A549 (cell line): ENCODE data around the gene UBE2R2. TPM values are rescaled to one million over a fixed set of nuclear protein-coding genes. Genes with fewer than 3 reads are reported as not detected.
"Not testable (repeated sequence)": the region's sequence is repeated elsewhere in the genome, so short reads cannot be mapped to it uniquely, and the experiment has no call there.

Source experiments
- ATAC-seq, 2 experiments: fragments of 200-7000 bp in 1 of 2; fragments of >200 bp in 1 of 2; cut with Nextera tagmentation in 1 of 2; cut with Tn5 transposase in 1 of 2; 3 replicates each; pipeline versions ENCODE4 v1.8.0 to v1.9.1; 2018 to 2020; ENCODE audit warnings: mild to moderate bottlenecking in 1 of 2, moderate library complexity in 1 of 2
- CTCF ChIA-PET: fragments of 300-600 bp; sonication (Branson Sonifier 250); formaldehyde crosslinking; extraction: SDS; loops from one replicate; lab custom pipeline; 2021; ENCODE audit warnings: antibody characterized with exemption, inconsistent platforms; lab: Yijun Ruan, JAX
- POLR2A ChIA-PET: fragments of 350-600 bp; formaldehyde crosslinking; extraction: SDS; loops from one replicate; lab custom pipeline; 2021; ENCODE audit warnings: antibody characterized with exemption, inconsistent platforms; lab: Yijun Ruan, JAX
- DNase-seq, 2 experiments: peaks; one replicate each; pipeline versions ENCODE4 v3.0.0 to v3.0.0-alpha.2; 2011 to 2016; ENCODE audit warnings: low read depth in 1 of 2, low spot score in 1 of 2
- FAIRE-seq: peaks from 2 replicates; lab custom pipeline; 2011; peaks lifted over from hg19 to GRCh38; lab: Jason Lieb, UNC
- H3K27ac ChIP-seq, 2 experiments: fragments of >200 bp; sonication (Bioruptor Twin); formaldehyde crosslinking; 3 replicates each; pipeline ENCODE4 v1.5.1; 2016 to 2017
- H3K4me1 ChIP-seq: fragments of >200 bp; sonication (Bioruptor Twin); formaldehyde crosslinking; 3 replicates; pipeline ENCODE4 v1.6.1; 2016
- H3K4me2 ChIP-seq: fragments of >200 bp; sonication (Bioruptor Twin); formaldehyde crosslinking; 3 replicates; pipeline ENCODE4 v1.6.1; 2016
- H3K4me3 ChIP-seq: fragments of >200 bp; sonication (Bioruptor Twin); formaldehyde crosslinking; 3 replicates; pipeline ENCODE4 v1.5.1; 2016
- H3K9me3 ChIP-seq: fragments of >200 bp; sonication (Bioruptor Twin); formaldehyde crosslinking; 3 replicates; pipeline ENCODE4 v1.6.1; 2016
- BHLHE40 ChIP-seq: IDR thresholded peaks from 2 replicates; pipeline ENCODE4 v1.6.1; 2012; ENCODE audit warnings: low read depth, low read length, inconsistent platforms
- CHD2 ChIP-seq: fragments of 150-350 bp; IDR thresholded peaks from 2 replicates; pipeline ENCODE4 v1.6.1; 2014; ENCODE audit warnings: low read length; ENCODE audit not compliant: partially characterized antibody
- EHMT2 ChIP-seq: fragments of 200-600 bp; sonication (generic); IDR thresholded peaks from 2 replicates; pipeline ENCODE4 v1.6.1; 2016; ENCODE audit warnings: antibody characterized with exemption, low read depth, mild to moderate bottlenecking, moderate library complexity
- FOSB ChIP-seq: fragments of 250-450 bp; sonication (Bioruptor Pico); IDR thresholded peaks from 2 replicates; pipeline ENCODE4 v1.5.0; 2020; ENCODE audit warnings: mild to moderate bottlenecking, moderate library complexity
- FOSL2 ChIP-seq, 2 experiments: fragments of 450-650 bp in 1 of 2; fragments of >200 bp in 1 of 2; sonication (Bioruptor Twin) in 1 of 2; formaldehyde crosslinking; IDR thresholded peaks; 2 replicates each; pipeline versions ENCODE4 v1.5.0 to v1.6.1; 2016 to 2020; ENCODE audit warnings: mild to moderate bottlenecking in 1 of 2, moderate library complexity in 1 of 2
- HDAC2 ChIP-seq: fragments of 200-600 bp; sonication (generic); IDR thresholded peaks from 2 replicates; pipeline ENCODE4 v1.6.1; 2016
- HMGXB4 ChIP-seq: fragments of 250-450 bp; sonication (Bioruptor Pico); IDR thresholded peaks from 2 replicates; pipeline ENCODE4 v1.5.0; 2021; ENCODE audit warnings: mild to moderate bottlenecking, moderate library complexity, borderline replicate concordance
- JUN ChIP-seq, 2 experiments: fragments of >200 bp; sonication (Bioruptor Twin); formaldehyde crosslinking; IDR thresholded peaks; 2 replicates in 1 of 2; 3 replicates in 1 of 2; pipeline ENCODE4 v1.6.1; 2016 to 2017
- MAFK ChIP-seq: fragments of 450-650 bp; IDR thresholded peaks from 2 replicates; pipeline ENCODE4 v1.6.1; 2014; ENCODE audit not compliant: partially characterized antibody
- NFE2L2 ChIP-seq: fragments of 150-350 bp; conservative IDR thresholded peaks from 2 replicates; pipeline ENCODE4 v1.6.1; 2014; ENCODE audit warnings: low read length
- PBX3 ChIP-seq: IDR thresholded peaks from 2 replicates; pipeline ENCODE4 v1.6.1; 2012
- POLR2AphosphoS2 ChIP-seq: conservative IDR thresholded peaks from 2 replicates; pipeline ENCODE4 v1.6.1; 2012; ENCODE audit warnings: low read length, improper control_type of control experiment, inconsistent platforms
- RCOR1 ChIP-seq: fragments of 150-350 bp; IDR thresholded peaks from 2 replicates; pipeline ENCODE4 v1.6.1; 2014; ENCODE audit warnings: antibody characterized with exemption, low read length, low read depth
- REST ChIP-seq: fragments of 200-600 bp; sonication (generic); IDR thresholded peaks from 2 replicates; pipeline ENCODE4 v1.6.1; 2016; ENCODE audit warnings: antibody characterized with exemption, mild to moderate bottlenecking, moderate library complexity
- SMC3 ChIP-seq: fragments of >200 bp; sonication (Bioruptor Twin); formaldehyde crosslinking; IDR thresholded peaks from 3 replicates; pipeline ENCODE4 v1.6.1; 2018; ENCODE audit warnings: inconsistent platforms
- SREBF2 ChIP-seq: fragments of 450-650 bp; IDR thresholded peaks from 2 replicates; pipeline ENCODE4 v1.6.1; 2014; ENCODE audit warnings: mild to moderate bottlenecking, moderate library complexity
- TFCP2L1 ChIP-seq: fragments of 250-450 bp; sonication (Bioruptor Pico); IDR thresholded peaks from 2 replicates; pipeline ENCODE4 v1.5.0; 2021; ENCODE audit warnings: mild to moderate bottlenecking
- ZC3H11A ChIP-seq: fragments of 450-650 bp; IDR thresholded peaks from 2 replicates; pipeline ENCODE4 v1.6.1; 2014; ENCODE audit warnings: antibody characterized with exemption, mild to moderate bottlenecking
- WGBS: methylation state at CpG from one replicate; pipeline ENCODE4 v1.1.6; 2017; ENCODE audit errors: missing lambda C conversion rate; 5-methylcytosine and 5-hydroxymethylcytosine counted together
- polyA plus RNA-seq, 4 experiments: library from polyadenylated mRNA; depleted of rRNA in 3 of 4; stranded (reverse); fragments of >200 nt; fragmentation: RNase III in 1 of 4; extraction: RNeasy Plus Mini Kit Qiagen cat#74134 plus additional on column Dnase treatment in 1 of 4; gene quantifications; 2 replicates in 3 of 4; 3 replicates in 1 of 4; pipeline ENCODE4 v1.2.3, GENCODE V29; 2011 to 2017
- TF ChIP-seq, protein P1 (sequence below): fragments of >200 bp; sonication (Bioruptor Twin); formaldehyde crosslinking; IDR thresholded peaks from 2 replicates; pipeline ENCODE4 v1.6.1; 2016

Gene UBE2R2
- polyA plus RNA-seq, 2 of the 4 experiments (the other 2 are of a cell fraction), result 41.2 to 48.1 TPM

GRCh38 chr9:33846231-33846630 is 29.3 kb downstream of the UBE2R2 start (continued):
- no peak for TF ChIP-seq CHD2
- no peak for TF ChIP-seq REST
- TF ChIP-seq ZC3H11A, result no peak
- TF ChIP-seq, protein P1, sequence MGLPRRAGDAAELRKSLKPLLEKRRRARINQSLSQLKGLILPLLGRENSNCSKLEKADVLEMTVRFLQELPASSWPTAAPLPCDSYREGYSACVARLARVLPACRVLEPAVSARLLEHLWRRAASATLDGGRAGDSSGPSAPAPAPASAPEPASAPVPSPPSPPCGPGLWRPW, result no peak
- no peak for TF ChIP-seq TFCP2L1

DNA sequence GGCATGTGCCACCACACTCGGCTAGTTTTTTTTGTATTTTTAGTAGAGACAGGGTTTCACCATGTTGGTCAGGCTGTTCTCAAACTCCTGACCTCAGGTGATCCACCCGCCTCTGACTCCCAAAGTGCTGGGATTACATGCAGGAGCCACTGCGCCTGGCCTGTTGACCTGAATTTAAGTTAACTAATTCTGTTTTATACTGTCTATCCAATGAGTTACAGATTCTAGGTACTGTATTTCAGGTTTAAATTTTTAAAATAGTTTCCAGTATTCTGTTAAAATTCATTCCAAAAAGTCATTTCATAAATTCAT is 30.9 kb downstream of the UBE2R2 start:
- H3K4me3 ChIP-seq, H3K9me3 ChIP-seq, POLR2A ChIA-PET, DNase-seq, FAIRE-seq, ATAC-seq: not testable (repeated sequence)
- Histone ChIP-seq H3K4me2 (peak overlapping the region; percentile 71), H3K4me1 (peaks cover 65% of the 10 kb centered on the region), H3K27ac (peak overlapping the region; percentile 22 to 82; a peak in 3 of 6 replicates)
- WGBS, result 68% methylated on average over 3 of the region's 3 CpGs
- CTCF ChIA-PET, result interaction anchor here (0.6 to 6.6 kb wide), 6 partner anchors 30 to 110 kb away, joined by 3 to 90 read pairs (median 4); no protein-coding TSS in a partner anchor

DNA sequence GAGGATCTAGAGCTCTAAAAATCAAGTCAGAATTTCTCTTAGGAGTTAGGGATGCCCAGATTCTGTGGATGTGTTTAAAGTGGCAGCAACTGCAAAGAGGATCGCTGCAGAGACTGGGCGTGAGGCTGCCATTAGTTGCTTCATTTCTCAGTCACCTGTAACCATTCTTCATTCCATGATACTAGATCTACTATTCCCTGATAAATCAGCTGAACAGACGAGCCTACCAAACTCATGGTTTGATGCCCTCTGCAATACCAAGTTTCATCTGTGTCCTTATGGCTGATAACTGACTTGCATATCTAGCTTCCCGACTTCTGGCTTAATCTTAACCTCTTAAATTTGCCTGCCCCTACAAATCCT is 33.3 kb downstream of the UBE2R2 start:
- WGBS, result 74% methylated on average over 4 of the region's 4 CpGs
- H3K4me1 ChIP-seq, result peaks cover 66% of the 10 kb centered on the region
- ChIA-PET CTCF (interaction anchor here (0.7 to 6.6 kb wide), 10 partner anchors 9 to 226 kb away, joined by 3 to 90 read pairs (median 4); no protein-coding TSS in a partner anchor), POLR2A (no interaction called here)
- peak overlapping the region; percentile 61 for H3K4me2 ChIP-seq
- no peak for FAIRE-seq
- H3K9me3 ChIP-seq, result no peaks in the 10 kb centered on the region
- H3K27ac ChIP-seq, result peak overlapping the region; percentile 3 to 19; a peak in 1 of 6 replicates
- H3K4me3 ChIP-seq, result no peak overlapping the region
- TF ChIP-seq FOSB (CRISPR knock-in tag) (no peak), RCOR1 (no peak), SREBF2 (no peak), BHLHE40 (no peak), FOSL2 (IDR thresholded peaks at IDR 0.05) (no peak), FOSL2 (CRISPR knock-in tag; IDR thresholded peaks at IDR 0.05) (no peak), HDAC2 (no peak), MAFK (no peak), NFE2L2 (no peak), JUN (IDR thresholded peaks at IDR 0.05) (no peak), POLR2AphosphoS2 (no peak), HMGXB4 (CRISPR knock-in tag) (no peak), EHMT2 (no peak)
- DNase-seq, result no peak
- peak in 1 of 2 experiments; percentile 12; a peak in 2 of 6 replicates for ATAC-seq

- ChIA-PET CTCF (interaction anchor here (1.0 to 6.6 kb wide), 9 partner anchors 8 to 226 kb away, joined by 3 to 90 read pairs (median 4); no protein-coding TSS in a partner anchor), POLR2A (no interaction called here)
- Histone ChIP-seq H3K9me3 (no peaks in the 10 kb centered on the region), H3K27ac (peak overlapping the region; percentile 3 to 27; a peak in 2 of 6 replicates), H3K4me1 (peaks cover 70% of the 10 kb centered on the region), H3K4me3 (no peak overlapping the region), H3K4me2 (peak overlapping the region; percentile 61)
- no peak for DNase-seq
- no peak for TF ChIP-seq SMC3
- no peak for TF ChIP-seq PBX3
- no peak for ATAC-seq
- no peak for FAIRE-seq
Observed at GRCh38 chr9:33850677-33851076, 33.7 kb downstream of the UBE2R2 start.
